ENCODE data around the gene PREX1. TPM values are rescaled to one million over a fixed set of nuclear protein-coding genes. Genes with fewer than 3 reads are reported as not detected.

PREX1 gene
- total RNA-seq, 1 experiment from 2014 or later = not detected

DNA sequence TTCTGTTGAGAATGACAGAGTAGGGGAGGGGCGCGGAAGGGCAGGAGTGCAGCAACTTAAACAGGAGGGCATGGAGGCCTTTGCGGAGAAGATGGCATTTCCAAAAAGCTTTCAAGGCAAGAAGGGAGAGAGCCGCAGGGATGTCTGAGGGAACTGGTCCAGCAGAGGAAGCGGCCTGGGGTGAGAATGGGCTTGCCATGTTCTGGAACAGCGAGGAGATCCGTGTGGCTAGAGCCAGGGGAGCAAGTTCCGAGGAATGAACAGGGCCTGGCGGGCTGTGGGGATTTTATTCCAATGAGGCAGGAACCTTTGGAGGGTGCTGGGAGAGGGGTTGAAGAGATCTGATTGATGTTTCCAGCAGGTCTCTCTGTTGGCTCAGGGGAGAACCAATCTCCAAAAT lies 86.1 kb downstream of the PREX1 start:
- Mint-ChIP-seq H3K27me3 (ENCODE audit: insufficient read depth, unreplicated experiment) (peaks cover 51% of the 10 kb centered on the region), H3K27ac (ENCODE audit: low read depth, unreplicated experiment) (no peak overlapping the region), H3K9me3 (ENCODE audit: unreplicated experiment) (no peaks in the 10 kb centered on the region), H3K36me3 (ENCODE audit: insufficient read depth, unreplicated experiment) (peaks cover 5% of the 10 kb centered on the region), H3K4me1 (ENCODE audit: insufficient read depth, unreplicated experiment) (no peaks in the 10 kb centered on the region), H3K4me3 (ENCODE audit: unreplicated experiment) (no peak overlapping the region)
- intact Hi-C loops (cut with micrococcal nuclease) = no loop called here
- ChIA-PET CTCF (interaction anchor here (0.6 kb wide), 1 partner anchor 633 kb away, joined by 5 read pairs; no protein-coding TSS in a partner anchor), POLR2A (interaction anchor here (0.7 to 1.3 kb wide), 2 partner anchors 18 to 91 kb away, joined by 3 to 4 read pairs; no protein-coding TSS in a partner anchor)
- DNase-seq (ENCODE audit: unreplicated experiment) = no peak
- TF ChIP-seq, protein P1, sequence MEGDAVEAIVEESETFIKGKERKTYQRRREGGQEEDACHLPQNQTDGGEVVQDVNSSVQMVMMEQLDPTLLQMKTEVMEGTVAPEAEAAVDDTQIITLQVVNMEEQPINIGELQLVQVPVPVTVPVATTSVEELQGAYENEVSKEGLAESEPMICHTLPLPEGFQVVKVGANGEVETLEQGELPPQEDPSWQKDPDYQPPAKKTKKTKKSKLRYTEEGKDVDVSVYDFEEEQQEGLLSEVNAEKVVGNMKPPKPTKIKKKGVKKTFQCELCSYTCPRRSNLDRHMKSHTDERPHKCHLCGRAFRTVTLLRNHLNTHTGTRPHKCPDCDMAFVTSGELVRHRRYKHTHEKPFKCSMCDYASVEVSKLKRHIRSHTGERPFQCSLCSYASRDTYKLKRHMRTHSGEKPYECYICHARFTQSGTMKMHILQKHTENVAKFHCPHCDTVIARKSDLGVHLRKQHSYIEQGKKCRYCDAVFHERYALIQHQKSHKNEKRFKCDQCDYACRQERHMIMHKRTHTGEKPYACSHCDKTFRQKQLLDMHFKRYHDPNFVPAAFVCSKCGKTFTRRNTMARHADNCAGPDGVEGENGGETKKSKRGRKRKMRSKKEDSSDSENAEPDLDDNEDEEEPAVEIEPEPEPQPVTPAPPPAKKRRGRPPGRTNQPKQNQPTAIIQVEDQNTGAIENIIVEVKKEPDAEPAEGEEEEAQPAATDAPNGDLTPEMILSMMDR (IDR thresholded peaks at IDR 0.05; ENCODE audit: unreplicated experiment) = no peak
- no TSS peak for BruUV-seq (replicated peaks)

DNA sequence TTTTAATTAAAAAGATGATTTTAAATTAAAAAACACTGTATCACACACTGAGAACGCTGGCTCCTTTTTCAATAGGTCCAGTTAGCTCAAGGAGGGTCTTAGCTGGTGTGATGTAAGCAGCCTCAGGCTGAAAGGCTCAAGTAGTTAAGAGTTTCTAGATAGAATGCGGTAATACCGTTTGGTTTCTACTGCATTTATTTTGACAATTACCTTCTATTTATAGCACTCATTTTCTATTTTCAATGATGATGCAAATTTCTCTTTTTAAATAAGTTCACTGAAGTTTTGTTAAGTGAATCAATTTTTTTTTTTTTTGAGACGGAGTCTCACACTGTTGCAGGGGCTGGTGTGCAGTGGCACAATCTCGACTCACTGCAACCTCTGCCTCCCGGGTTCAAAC lies 87.1 kb downstream of the PREX1 start:
- H3K27me3 Mint-ChIP-seq (ENCODE audit: insufficient read depth, unreplicated experiment) = peaks cover 51% of the 10 kb centered on the region
- H3K4me3 Mint-ChIP-seq (ENCODE audit: unreplicated experiment) = no peak overlapping the region
- POLR2A ChIA-PET = interaction anchor here (0.6 to 1.3 kb wide), 2 partner anchors 92 to 165 kb away, joined by 3 to 4 read pairs; no protein-coding TSS in a partner anchor
- H3K27ac Mint-ChIP-seq (ENCODE audit: low read depth, unreplicated experiment) = no peak overlapping the region
- no TSS peak for BruUV-seq (replicated peaks)
- no peaks in the 10 kb centered on the region for H3K9me3 Mint-ChIP-seq (ENCODE audit: unreplicated experiment)
- peaks cover 5% of the 10 kb centered on the region for H3K36me3 Mint-ChIP-seq (ENCODE audit: insufficient read depth, unreplicated experiment)
- DNase-seq (ENCODE audit: unreplicated experiment) = no peak
- H3K4me1 Mint-ChIP-seq (ENCODE audit: insufficient read depth, unreplicated experiment) = no peaks in the 10 kb centered on the region
- intact Hi-C loops (cut with micrococcal nuclease) = no loop called here
- CTCF ChIA-PET = interaction anchor here (0.6 kb wide), 2 partner anchors 31 to 632 kb away, joined by 4 to 5 read pairs; no protein-coding TSS in a partner anchor
- TF ChIP-seq, protein P1 (IDR thresholded peaks at IDR 0.05; ENCODE audit: unreplicated experiment) = no peak

DNA sequence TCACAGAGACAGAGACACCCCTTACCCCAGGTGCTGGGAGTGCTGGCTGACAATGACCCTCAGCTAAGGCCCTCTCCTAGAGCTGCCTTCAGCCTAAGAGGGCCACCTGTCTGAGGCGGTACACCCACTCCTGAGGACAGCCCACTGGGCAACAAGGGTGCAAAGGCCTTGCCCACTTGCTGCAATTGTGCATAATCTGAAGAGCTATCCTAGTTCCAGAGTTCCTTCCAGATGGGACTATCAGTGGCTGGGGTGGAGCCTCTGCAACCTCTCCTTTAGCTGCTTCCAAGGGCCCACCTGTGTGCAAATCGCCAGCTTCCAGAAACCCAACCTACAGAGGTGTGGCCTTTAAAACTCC lies 87.5 kb downstream of the PREX1 start:
- no peaks in the 10 kb centered on the region for H3K4me1 Mint-ChIP-seq (ENCODE audit: insufficient read depth, unreplicated experiment)
- BruUV-seq (replicated peaks) = no TSS peak
- intact Hi-C loops (cut with micrococcal nuclease) = no loop called here
- CTCF ChIA-PET = no interaction called here
- no peak for DNase-seq (ENCODE audit: unreplicated experiment)
- H3K36me3 Mint-ChIP-seq (ENCODE audit: insufficient read depth, unreplicated experiment) = peaks cover 5% of the 10 kb centered on the region
- no peaks in the 10 kb centered on the region for H3K9me3 Mint-ChIP-seq (ENCODE audit: unreplicated experiment)
- no peak overlapping the region for H3K27ac Mint-ChIP-seq (ENCODE audit: low read depth, unreplicated experiment)
- H3K27me3 Mint-ChIP-seq (ENCODE audit: insufficient read depth, unreplicated experiment) = peaks cover 51% of the 10 kb centered on the region
- H3K4me3 Mint-ChIP-seq (ENCODE audit: unreplicated experiment) = no peak overlapping the region
- TF ChIP-seq, protein P1 (IDR thresholded peaks at IDR 0.05; ENCODE audit: unreplicated experiment) = no peak
- POLR2A ChIA-PET = interaction anchor here (1.3 kb wide), 1 partner anchor 93 kb away, joined by 4 read pairs; no protein-coding TSS in a partner anchor

DNA sequence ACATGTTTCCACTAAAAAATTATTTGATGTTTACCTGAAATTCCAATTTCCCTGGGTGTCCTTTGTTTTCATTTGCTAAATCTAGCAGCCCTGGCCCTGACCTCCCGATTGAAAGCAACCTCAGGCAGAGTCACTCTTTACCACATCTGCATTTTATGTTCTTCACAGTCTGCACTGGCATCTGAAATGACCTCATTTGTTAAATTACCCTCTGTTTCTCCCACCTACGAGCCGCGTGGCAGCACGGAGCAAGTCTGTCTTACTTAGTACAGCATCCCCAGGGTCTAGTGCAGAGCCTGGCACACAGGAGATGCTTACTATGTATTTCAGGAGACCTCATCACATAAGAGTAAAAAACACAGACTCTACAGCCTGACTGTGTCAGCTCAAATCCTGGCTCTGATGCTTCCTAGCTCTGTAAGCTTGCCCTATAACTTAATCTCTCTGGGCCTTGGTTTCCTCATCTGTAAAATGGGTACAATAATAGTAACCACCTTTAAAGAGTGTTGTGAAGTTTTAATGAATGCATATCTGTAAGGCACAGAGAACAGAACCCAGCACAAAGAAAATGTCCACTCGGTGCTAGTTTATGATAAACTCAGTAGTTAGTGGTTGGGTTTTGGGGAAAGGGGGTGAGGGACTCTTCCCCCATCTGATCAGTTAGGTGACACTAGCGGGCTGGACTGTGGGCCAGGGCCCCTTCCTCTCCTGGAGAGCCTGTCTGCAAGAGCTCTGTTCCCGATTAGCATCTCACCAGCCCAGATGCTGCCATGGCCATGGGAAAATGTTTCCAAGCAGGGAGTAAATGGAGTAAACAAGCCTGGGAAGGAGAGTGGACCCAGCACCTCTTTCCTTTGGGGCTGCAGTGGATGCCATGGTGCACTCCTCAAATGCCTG lies 88.2 kb downstream of the PREX1 start:
- BruUV-seq (replicated peaks) = no TSS peak
- Mint-ChIP-seq H3K9me3 (ENCODE audit: unreplicated experiment) (no peaks in the 10 kb centered on the region), H3K4me3 (ENCODE audit: unreplicated experiment) (no peak overlapping the region), H3K4me1 (ENCODE audit: insufficient read depth, unreplicated experiment) (no peaks in the 10 kb centered on the region), H3K36me3 (ENCODE audit: insufficient read depth, unreplicated experiment) (peaks cover 5% of the 10 kb centered on the region), H3K27ac (ENCODE audit: low read depth, unreplicated experiment) (no peak overlapping the region), H3K27me3 (ENCODE audit: insufficient read depth, unreplicated experiment) (peaks cover 51% of the 10 kb centered on the region)
- intact Hi-C loops (cut with micrococcal nuclease) = no loop called here
- ChIA-PET POLR2A (no interaction called here), CTCF (interaction anchor here (0.6 kb wide), 2 partner anchors 36 to 746 kb away, joined by 3 to 4 read pairs; no protein-coding TSS in a partner anchor)
- DNase-seq (ENCODE audit: unreplicated experiment) = no peak
- TF ChIP-seq, protein P1 (IDR thresholded peaks at IDR 0.05; ENCODE audit: unreplicated experiment) = no peak
